Activated T-cell treated with anti-CD3 and anti-CD28 coated beads, Interleukin-2, amount 50 U/mL, for 48 hours (primary cell): ENCODE measurements around the gene OR6N2.

Experiments
- DNase-seq, 2 experiments: peaks; one replicate each; pipeline ENCODE4 v3.0.0-alpha.2; 2020

The OR6N2 gene, protein sequence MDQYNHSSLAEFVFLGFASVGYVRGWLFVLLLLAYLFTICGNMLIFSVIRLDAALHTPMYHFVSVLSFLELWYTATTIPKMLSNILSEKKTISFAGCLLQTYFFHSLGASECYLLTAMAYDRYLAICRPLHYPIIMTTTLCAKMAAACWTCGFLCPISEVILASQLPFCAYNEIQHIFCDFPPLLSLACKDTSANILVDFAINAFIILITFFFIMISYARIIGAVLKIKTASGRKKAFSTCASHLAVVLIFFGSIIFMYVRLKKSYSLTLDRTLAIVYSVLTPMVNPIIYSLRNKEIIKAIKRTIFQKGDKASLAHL

GRCh38 chr1:158781104-158781503 is at the start of gene OR6N2:
OR6N2 (minus strand) TSS chr1:158781204; CDS start chr1:158777635, 3,569 bp downstream.
- DNase-seq, result no peak

- DNase-seq, result no peak
Observed at GRCh38 chr1:158830074-158830677, 49.2 kb upstream of the OR6N2 start.

DNA sequence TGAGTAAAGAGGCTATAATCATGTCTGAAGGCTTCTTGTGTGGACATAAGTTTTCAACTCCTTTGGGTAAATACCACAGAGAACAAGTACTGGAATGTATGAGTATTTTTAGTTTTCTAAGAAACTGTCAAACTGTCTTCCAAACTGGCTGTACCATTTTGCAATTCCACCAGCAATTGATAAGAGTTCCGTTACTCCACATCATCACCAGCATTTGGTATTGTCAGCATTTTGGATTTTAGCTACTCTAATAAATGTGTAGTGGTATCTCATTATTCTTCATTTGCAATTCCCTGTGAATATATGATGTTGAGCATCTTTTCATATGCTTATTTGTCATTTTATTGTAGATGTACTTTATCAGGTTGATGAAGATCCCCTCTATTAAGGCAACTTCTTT is 40.7 kb upstream of the OR6N2 start:
- DNase-seq, result no peak

GRCh38 chr1:158819461-158820443 is 38.7 kb upstream of the OR6N2 start:
- DNase-seq, result no peak

DNA sequence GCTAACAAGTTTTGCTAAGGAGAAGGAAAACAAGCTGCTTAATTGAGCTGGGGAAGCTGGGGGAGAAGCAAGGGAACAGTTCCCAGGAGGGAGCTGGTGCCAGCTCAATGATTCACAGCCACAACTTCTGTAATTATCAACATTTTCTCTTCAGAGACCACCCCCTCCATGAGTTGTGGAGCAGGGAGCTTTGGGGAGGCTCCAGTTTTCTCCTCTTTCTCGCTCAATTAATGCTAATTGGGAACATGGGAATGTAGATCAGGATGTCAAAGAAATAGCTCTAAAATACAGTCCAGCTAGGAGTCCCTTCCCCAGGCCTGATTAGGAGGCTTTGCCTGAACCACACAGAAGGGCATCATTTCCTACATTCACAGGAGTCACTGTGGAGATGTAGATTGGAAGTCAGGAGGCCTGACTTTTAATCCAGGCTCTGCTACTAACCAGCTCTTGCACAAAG is 38.0 kb upstream of the OR6N2 start:
- no peak for DNase-seq

- no peak for DNase-seq
Observed at GRCh38 chr1:158818560-158818959, 37.6 kb upstream of the OR6N2 start.

- no peak for DNase-seq
Observed at GRCh38 chr1:158814970-158815369, 34.0 kb upstream of the OR6N2 start.

GRCh38 chr1:158813164-158813563 is 32.2 kb upstream of the OR6N2 start:
- no peak for DNase-seq

DNA sequence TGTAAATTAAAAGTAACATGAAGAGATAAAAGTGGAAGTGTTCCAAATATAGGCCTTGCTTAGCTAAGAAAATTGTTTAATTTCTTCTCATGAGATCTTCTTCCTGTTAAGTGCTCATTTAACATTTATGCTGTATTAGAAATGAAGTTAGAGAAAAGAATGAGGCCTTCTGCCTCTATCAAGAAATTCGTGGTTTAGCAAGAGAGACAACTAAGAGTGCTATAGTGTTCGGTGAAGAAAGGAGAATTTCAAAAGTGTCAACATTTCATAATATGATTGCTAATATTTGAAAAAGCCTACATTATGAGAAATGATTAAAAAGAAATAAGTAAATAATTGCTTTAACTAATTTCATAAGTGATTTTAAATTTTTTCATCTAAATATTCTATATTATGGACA is 31.3 kb upstream of the OR6N2 start:
- no peak for DNase-seq

DNA sequence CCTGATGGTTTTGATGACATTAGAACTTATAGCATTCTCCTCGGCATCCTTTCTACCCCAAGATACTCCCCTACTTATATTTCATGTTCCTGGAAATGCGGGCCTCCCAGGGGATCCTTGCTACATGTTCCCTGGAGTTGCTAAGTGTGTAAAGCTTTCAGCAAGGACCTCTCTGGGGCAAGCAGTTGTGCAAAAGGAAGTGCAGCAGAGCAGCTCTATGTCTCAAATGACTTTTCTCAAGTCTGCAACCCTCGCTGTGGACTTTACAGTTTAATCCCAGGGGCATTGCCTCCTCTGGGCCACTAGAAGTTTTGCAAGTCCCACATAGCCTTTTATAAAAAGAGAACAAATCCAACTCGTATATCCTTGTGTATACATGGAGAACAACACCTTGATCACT is 29.3 kb upstream of the OR6N2 start:
- no peak for DNase-seq

DNA sequence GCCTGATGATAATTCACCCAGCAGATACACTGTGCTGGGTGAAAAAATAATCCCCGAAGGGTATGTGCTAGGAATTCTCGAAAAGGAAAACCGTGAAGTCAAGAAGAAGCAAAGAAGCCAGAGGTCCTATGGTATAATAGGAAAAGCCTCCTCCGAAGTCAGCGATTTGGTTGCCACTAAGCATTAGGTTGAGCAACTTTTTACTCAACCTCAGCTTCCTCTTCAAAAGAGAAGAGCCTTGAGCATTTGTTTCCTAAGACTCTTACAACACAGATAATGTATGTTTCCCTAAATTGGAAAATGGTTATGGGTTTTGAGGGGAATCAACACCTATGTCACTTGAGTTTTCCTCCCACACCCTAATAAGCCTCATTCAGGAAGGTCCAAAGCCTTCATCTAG is 28.9 kb upstream of the OR6N2 start:
- DNase-seq, result no peak

DNA sequence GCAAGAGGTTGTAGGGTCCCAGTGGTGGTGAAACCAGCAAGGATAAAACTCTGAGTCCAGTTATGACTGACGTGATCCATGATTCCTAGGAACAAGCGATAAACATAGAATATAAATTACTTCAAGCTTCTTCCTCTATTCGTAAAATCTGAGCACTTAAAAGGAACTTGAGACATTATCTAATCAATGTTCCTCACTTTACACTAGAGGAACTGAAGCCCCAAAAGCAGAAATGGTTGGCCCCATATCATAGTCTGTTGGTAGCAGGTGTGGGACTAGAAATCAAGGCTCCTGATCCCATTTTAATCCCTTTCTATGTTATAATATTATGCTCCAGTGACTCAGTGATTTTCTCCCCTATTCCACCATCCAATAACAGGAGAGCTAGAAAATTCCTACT is 28.3 kb upstream of the OR6N2 start:
- no peak for DNase-seq

DNA sequence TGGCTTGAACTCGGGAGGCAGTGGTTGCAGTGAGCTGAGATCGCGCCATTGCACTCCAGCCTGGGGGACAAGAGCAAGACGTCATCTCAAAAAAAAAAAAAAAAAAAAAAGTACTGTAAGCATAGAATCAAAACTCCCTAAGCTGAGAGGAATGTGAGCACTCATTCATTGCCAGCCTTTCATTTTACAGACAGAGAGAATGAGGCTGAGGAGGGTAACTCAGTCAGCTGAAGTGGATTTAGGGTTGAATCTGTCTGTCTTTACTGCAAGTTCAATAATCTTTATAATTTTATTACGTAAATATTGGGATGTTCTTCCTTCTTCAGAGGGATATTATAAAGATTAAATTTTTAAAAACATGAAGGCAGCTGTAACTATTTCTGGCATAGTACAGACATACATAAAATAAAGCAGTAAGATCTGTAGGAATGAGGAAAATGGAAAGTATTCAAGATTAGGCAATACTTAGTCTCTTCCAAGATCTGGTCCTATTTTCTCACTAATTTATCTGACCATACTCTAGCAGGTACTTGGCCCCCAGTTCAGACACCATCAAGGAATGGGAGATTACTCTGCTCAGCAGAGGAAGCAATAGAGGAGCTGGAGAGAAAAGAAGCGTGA is 26.0 kb upstream of the OR6N2 start:
- DNase-seq, result no peak

DNA sequence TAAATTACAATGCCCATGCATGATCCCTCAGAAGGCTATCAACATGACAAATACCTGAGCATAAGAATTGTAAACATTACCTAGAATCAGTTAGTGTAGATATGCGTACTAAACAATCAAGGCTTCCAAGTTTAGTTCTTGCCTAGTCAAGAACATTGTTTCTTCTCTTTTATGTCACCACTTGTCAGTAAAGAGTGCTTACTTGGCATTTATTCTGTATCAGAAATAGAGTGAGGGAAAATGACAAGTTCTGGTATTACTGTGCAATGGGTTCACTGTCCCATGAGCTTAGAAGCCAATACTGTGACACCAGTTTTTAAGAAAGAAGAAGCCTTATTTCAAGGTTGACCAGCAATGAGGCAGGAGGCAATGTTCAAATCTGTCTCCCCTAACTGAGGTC is 22.7 kb upstream of the OR6N2 start:
- DNase-seq, result no peak

DNA sequence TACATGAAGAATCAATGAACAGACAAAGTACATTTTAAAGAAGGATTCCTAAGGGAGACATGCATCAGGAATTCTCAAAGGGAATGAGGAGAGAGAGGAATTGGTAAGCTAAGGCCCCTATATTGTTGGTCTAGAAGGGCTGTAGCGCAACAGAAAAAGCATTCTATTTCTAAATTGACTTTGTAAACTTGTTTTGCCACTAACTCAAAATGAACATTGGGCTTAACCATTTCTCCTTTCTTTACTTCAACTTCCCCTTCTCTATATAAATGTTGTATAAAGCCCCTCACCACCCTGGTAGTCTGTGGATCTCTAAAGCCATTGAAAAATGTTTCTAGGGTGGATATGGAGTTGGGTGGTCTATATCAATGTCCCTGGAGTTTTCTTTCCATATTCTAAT is 20.4 kb upstream of the OR6N2 start:
- no peak for DNase-seq

DNA sequence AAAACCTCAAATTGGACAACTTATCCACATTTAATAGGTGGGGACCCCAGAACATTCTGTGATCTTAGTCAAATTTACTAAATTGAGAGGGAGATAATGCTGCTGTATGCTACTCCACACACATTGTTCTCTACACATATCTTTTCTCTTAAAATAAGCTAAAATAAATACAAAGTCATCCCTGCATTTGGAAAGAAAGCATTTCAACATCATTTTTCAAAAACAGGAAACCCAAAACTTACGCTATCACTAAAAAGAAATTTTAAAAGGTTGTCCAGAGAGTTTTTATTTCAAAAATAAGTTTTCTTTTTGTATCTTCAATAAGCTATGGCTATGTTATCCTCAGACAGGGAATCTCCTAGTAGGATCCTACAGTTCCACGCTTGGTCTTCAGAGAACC is 19.5 kb upstream of the OR6N2 start:
- no peak for DNase-seq

- DNase-seq, result no peak
Observed at GRCh38 chr1:158799689-158800088, 18.7 kb upstream of the OR6N2 start.

DNA sequence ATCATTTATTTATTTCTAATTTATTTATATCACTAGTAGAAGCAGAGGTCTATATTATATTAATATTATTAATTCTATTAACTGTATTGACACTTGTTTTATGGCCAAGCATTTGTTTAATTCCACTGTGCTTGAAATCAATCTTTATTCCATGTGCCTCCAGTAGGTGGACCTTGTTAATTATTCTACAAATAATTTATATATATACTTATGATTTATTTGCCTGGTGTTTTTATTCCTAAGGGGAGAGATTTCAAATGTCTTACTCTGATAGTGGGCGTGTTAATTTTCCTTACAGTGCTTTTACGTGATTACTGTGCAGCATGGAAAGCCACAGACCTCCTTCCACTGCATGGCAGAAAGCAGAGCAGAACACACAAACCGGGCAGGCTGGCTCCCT is 17.5 kb upstream of the OR6N2 start:
- no peak for DNase-seq

GRCh38 chr1:158794247-158794646 is 13.2 kb upstream of the OR6N2 start:
- no peak for DNase-seq

GRCh38 chr1:158793604-158794003 is 12.6 kb upstream of the OR6N2 start:
- peak; percentile 41 to 47 for DNase-seq

DNA sequence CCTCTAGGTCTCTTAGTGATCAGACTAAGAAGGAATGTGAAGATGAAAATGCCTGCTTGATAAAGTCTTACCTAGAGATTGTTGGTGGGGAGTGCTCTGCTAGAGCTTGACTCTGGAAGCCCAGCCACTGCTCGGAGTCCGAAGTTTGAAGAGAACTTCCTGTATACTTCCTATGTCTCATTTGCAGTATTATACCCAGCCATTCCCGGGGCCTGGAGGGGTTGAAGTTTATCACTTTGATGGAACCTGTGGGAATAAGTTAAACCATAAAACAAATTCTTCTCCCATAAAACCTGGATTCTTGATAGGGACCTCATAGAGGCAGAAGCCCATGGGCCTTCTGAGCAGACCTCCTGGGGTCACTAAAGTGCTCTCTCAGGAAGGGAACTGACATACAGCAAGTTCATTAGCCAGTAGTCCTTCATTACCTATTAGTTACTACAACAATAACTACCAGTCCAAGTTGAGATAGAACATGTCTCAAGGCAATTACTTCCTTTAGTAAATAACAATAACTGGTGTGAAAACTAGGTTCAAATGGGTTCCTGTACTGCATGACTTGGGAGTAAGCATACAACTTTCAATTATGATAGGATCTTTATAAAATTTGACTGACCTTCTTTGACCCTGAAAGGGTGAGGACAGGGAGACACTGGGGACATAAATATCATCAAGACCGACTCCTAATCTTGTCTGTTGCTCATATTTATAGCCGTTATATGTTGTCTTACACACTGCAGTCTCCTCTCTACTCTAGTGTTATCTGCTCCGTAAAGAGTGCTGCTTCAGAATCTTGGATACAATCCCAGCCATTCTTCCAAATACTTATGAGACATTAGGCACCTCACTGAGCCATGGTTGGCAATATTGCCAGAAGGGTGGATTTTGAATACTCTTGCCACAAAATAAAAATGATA is 8.8 kb downstream of the OR6N2 start, which contains the start of gene OR6N1:
OR6N1 (minus strand) TSS at position 246 of the 917 bp plus-strand sequence. CDS start 5,513 bp downstream, outside the sequence.
- DNase-seq, result no peak

DNA sequence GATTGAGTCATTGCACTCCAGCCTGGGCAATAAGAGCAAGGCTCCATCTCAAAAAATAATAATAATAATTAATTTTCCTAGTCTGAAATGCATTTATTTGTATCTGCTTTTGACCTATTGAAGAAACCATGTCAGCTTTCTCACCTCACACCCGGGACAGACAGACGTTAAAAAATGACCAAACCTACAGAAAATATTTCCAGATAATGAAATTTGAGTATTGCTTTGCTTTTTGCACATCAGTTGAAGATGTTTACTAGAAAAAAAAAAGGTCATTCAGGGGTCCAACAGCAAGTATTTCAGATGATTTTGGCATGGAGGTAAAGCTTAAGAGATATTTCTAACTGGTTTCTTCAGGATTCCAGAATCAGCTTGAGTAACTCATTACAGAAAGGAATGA is 26.6 kb downstream of the OR6N2 start, which contains the start of gene OR6K6:
OR6K6 (plus strand) TSS at position 301 of the 400 bp plus-strand sequence. CDS start 168 bp downstream, outside the sequence.
- no peak for DNase-seq
